Activated CD8-positive, alpha-beta memory T cell treated with anti-CD3 and anti-CD28 coated beads for 36 hours (primary cell): ENCODE data around the gene FNBP1. TPM values are rescaled to one million over a fixed set of nuclear protein-coding genes. Genes with fewer than 3 reads are reported as not detected.

ENCODE experiments used
- CTCF ChIA-PET: fragments of 350-600 bp; sonication (Branson Sonifier 250); formaldehyde crosslinking; loops from one replicate; lab custom pipeline; 2021; ENCODE audit warnings: antibody characterized with exemption; lab: Charles Lee
- POLR2A ChIA-PET: fragments of 350-600 bp; sonication (Branson Sonifier 250); formaldehyde crosslinking; loops from one replicate; lab custom pipeline; 2021; ENCODE audit warnings: antibody characterized with exemption; lab: Charles Lee
- total RNA-seq, 2 experiments: library from RNA; stranded (reverse); gene quantifications; one replicate each; pipeline ENCODE4 v1.2.3, GENCODE V29; 2021

FNBP1 gene
- total RNA-seq, 2 experiments from 2014 or later = 205 to 207 TPM

GRCh38 chr9:129873563-129874190, 169.3 kb downstream of the FNBP1 start:
- ChIA-PET POLR2A (interaction anchor here (0.7 kb wide), 1 partner anchor 1012 kb away, joined by 6 read pairs; no protein-coding TSS in a partner anchor), CTCF (interaction anchor here (0.6 kb wide), 1 partner anchor 800 kb away, joined by 3 read pairs; no protein-coding TSS in a partner anchor)

- ChIA-PET POLR2A (no interaction called here), CTCF (interaction anchor here (1.5 kb wide), 1 partner anchor 16 kb away, joined by 3 read pairs; no protein-coding TSS in a partner anchor)
Measured at GRCh38 chr9:129871046-129871445, 171.9 kb downstream of the FNBP1 start.

- ChIA-PET POLR2A (interaction anchor here (0.6 to 3.4 kb wide), 4 partner anchors 9 to 52 kb away, joined by 3 to 38 read pairs (median 9); no protein-coding TSS in a partner anchor), CTCF (interaction anchor here (0.8 to 1.6 kb wide), 3 partner anchors 15 to 18 kb away, joined by 3 to 6 read pairs (median 3); no protein-coding TSS in a partner anchor)
Measured at GRCh38 chr9:129869585-129870501, 173.1 kb downstream of the FNBP1 start.

DNA sequence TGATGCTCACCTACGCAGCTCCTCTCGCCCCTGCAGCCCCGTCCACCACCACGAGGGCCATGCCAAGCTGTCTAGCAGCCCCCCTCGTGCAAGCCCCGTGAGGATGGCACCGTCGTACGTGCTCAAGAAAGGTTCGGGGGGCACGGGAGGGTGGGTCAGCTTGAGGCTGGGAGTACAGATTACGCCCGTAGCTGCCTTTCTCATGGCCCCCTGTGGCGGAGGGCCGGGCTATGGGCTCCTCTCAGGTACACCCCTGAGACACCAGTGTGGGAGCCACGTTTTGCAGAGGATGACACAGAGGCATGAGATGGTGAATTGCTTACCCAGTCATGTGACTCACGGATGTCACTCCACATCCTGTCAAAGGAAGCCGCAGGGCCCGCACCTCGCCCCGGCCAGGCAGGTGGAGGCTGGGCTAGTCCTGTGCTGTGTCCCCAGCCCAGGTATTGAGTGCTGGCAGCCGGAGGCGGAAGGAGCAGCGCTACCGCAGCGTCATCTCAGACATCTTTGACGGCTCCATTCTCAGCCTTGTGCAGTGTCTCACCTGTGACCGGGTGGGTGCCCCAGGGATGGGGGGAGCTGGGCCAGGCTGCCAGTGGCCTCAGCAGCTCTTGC, 174.0 kb downstream of the FNBP1 start:
- CTCF ChIA-PET = interaction anchor here (0.8 to 1.6 kb wide), 4 partner anchors 10 to 22 kb away, joined by 3 to 6 read pairs (median 4); no protein-coding TSS in a partner anchor
- POLR2A ChIA-PET = interaction anchor here (0.5 to 3.4 kb wide), 3 partner anchors 17 to 35 kb away, joined by 3 to 38 read pairs (median 11); no protein-coding TSS in a partner anchor

DNA sequence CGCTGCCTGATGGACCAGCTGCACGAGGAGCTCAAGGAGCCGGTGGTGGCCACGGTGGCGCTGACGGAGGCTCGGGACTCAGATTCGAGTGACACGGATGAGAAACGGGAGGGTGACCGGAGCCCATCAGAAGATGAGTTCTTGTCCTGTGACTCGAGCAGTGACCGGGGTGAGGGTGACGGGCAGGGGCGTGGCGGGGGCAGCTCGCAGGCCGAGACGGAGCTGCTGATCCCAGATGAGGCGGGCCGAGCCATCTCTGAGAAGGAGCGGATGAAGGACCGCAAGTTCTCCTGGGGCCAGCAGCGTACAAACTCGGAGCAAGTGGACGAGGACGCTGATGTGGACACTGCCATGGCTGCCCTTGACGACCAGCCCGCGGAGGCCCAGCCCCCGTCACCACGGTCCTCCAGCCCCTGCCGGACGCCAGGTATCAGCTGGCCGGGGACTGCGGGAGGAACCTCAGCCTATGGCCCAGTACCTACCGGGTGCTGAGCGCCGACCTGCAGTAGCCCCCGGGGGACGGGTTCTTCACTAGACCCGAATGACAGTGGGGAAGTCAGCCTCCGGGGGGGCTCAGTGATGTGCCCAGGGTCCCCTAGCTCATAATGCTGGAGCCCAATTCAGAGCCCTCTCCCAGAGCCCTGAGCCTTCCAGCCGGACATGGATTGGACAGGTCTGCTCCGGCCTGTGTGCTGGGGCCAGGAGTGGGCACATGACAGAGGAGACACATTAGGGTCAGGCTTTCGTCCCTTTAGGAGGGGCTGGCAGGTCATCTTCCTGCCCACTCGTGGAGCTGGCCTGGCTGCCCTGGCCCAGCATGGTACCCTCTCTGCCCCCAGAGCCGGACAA, 174.7 kb downstream of the FNBP1 start:
- ChIA-PET POLR2A (interaction anchor here (0.5 to 3.4 kb wide), 3 partner anchors 17 to 34 kb away, joined by 3 to 38 read pairs (median 11); no protein-coding TSS in a partner anchor), CTCF (interaction anchor here (0.8 to 1.1 kb wide), 2 partner anchors 11 to 22 kb away, joined by 3 to 4 read pairs; no protein-coding TSS in a partner anchor)

- POLR2A ChIA-PET = interaction anchor here (2.0 to 3.4 kb wide), 2 partner anchors 18 to 21 kb away, joined by 11 to 38 read pairs; no protein-coding TSS in a partner anchor
Measured at GRCh38 chr9:129867136-129868022, 175.6 kb downstream of the FNBP1 start.

GRCh38 chr9:129866394-129867135, 176.4 kb downstream of the FNBP1 start:
- CTCF ChIA-PET = interaction anchor here (1.2 to 1.6 kb wide), 3 partner anchors 22 to 32 kb away, joined by 3 read pairs; no protein-coding TSS in a partner anchor
- POLR2A ChIA-PET = no interaction called here

More at GRCh38 chr9:129867136-129868022, 175.6 kb downstream of the FNBP1 start:
- CTCF ChIA-PET = interaction anchor here (1.2 to 1.6 kb wide), 3 partner anchors 22 to 33 kb away, joined by 3 read pairs; no protein-coding TSS in a partner anchor

GRCh38 chr9:129865668-129866320, 177.2 kb downstream of the FNBP1 start:
- ChIA-PET POLR2A (interaction anchor here (0.5 to 1.2 kb wide), 5 partner anchors 20 to 1391 kb away, joined by 3 to 5 read pairs (median 4); partner anchors contain the start of genes C9orf78 and USP20), CTCF (interaction anchor here (0.6 to 1.6 kb wide), 3 partner anchors 22 to 370 kb away, joined by 3 read pairs; no protein-coding TSS in a partner anchor)

GRCh38 chr9:129864991-129865647, 177.9 kb downstream of the FNBP1 start:
- CTCF ChIA-PET = interaction anchor here (0.6 to 2.4 kb wide), 8 partner anchors 17 to 371 kb away, joined by 3 to 13 read pairs (median 3); no protein-coding TSS in a partner anchor
- POLR2A ChIA-PET = interaction anchor here (0.5 to 1.2 kb wide), 6 partner anchors 20 to 1391 kb away, joined by 3 to 5 read pairs (median 4); partner anchors contain the start of genes C9orf78 and USP20

DNA sequence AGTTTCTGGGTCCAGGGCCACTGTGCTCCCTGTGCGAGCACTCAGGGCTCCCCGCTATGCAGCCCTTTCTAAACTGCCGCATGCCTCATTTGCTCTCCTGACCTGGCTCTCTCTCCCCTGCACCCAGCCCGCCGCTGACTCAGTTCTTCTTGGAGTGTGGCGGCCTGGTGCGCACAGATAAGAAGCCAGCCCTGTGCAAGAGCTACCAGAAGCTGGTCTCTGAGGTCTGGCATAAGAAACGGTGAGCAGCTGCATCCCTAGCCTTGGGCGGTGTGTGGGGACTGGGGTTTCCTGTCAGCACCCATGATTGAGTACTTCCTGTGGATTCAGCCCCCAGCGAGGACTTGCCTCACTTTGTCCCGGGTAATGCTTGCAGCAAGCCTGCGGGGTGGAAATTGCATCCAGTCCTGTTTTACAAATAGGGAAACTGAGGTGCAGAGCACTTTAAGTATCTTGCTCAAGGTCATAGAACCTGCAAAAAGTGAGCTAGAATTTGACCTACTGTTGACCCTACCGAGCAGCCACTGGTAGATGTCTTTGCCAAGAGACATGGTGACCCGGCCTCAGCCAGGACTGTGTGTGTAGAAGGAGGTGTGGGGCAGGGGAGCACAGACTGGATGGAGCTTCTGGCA, 179.8 kb downstream of the FNBP1 start:
- CTCF ChIA-PET = interaction anchor here (0.6 to 2.4 kb wide), 5 partner anchors 22 to 419 kb away, joined by 3 to 13 read pairs (median 5); no protein-coding TSS in a partner anchor
- POLR2A ChIA-PET = interaction anchor here (0.7 to 1.2 kb wide), 2 partner anchors 27 to 537 kb away, joined by 4 read pairs; no protein-coding TSS in a partner anchor

DNA sequence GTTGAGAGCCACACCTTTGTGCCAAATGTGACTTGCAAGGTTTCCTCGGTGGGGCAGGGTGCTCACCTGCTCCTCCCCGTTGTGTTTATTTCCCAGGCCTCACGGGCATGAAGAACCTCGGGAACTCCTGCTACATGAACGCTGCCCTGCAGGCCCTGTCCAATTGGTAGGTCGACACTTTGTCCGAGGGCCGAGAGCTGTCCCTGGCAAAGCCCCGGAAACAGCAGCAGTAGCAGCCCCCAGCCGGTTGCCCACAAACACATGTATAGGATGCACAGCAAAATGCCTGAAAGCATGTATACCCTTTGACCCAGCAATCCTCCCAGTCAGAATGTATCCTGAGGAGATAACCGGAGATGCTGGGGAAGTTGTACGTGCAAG, 181.6 kb downstream of the FNBP1 start:
- CTCF ChIA-PET = interaction anchor here (0.6 kb wide), 1 partner anchor 95 kb away, joined by 3 read pairs; no protein-coding TSS in a partner anchor
- POLR2A ChIA-PET = interaction anchor here (0.6 kb wide), 3 partner anchors 15 to 103 kb away, joined by 3 to 6 read pairs (median 5); no protein-coding TSS in a partner anchor

DNA sequence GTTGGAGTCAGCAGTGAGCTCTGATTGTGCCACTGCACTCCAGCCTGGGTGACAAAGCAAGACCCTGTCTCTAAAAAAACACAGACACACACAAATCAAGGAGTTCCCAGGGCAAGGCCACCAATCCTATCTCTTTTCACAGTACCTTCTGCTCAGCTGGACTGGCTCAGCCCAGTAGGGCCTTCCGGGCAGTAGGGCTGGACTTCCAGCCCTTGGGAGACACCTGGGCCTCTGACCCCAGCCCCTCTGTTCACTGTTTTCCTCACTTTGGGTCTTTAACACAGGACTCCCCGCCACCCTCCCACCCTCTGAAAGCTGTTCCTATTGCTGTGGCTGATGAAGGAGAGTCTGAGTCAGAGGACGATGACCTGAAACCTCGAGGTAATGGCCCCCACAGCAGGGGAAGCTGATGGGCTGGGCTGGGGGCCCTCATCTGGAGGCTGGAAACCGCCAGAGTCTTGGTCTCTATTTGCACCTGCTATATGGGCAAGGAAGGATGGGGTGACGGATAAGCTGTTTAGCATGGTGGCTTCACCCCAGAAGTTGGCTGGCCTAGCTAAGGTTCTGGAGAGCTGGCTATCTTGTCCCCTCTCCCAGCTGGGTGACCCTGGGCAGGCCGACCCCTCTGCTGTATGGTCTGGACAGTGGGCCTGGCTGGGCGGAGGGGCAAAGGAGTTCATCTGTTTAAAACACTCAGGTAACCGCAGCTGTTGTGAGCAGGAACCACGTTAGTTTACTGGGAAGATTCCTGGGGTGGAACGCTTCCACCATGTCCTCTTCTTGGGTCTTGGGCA, 182.1 kb downstream of the FNBP1 start:
- CTCF ChIA-PET = no interaction called here
- POLR2A ChIA-PET = interaction anchor here (0.6 to 1.1 kb wide), 6 partner anchors 9 to 104 kb away, joined by 3 to 6 read pairs (median 4); no protein-coding TSS in a partner anchor
